T1000 (cell line): ENCODE data around the gene MRPL36.
A peak's percentile ranks its signal among the peaks of the same experiment; 100 is the strongest.

ENCODE experiments used
- DNase-seq: peaks from one replicate; lab custom pipeline; 2025; ENCODE audit warnings: mixed read lengths; lab: John Stamatoyannopoulos, UW

Gene MRPL36

GRCh38 chr5:1796371-1797102 is 3.1 kb downstream of the MRPL36 start:
- DNase-seq = no peak

GRCh38 chr5:1795931-1796330 is 3.7 kb downstream of the MRPL36 start:
- no peak for DNase-seq

GRCh38 chr5:1795506-1795905 is 4.1 kb downstream of the MRPL36 start:
- DNase-seq = no peak

- DNase-seq = no peak
These were observed 4.7 kb downstream of the MRPL36 start for GRCh38 chr5:1794901-1795290.

- peak; percentile 75 for DNase-seq
These were observed 5.4 kb downstream of the MRPL36 start for GRCh38 chr5:1793966-1794900.

- no peak for DNase-seq
These were observed 6.3 kb downstream of the MRPL36 start for GRCh38 chr5:1793301-1793740.

- DNase-seq = peak; percentile 53
These were observed 6.8 kb downstream of the MRPL36 start for GRCh38 chr5:1792842-1793266.

GRCh38 chr5:1791176-1791575 is 8.5 kb downstream of the MRPL36 start:
- no peak for DNase-seq

GRCh38 chr5:1789834-1790471 is 9.7 kb downstream of the MRPL36 start:
- DNase-seq = no peak

- peak; percentile 23 for DNase-seq
These were observed 10.2 kb downstream of the MRPL36 start for GRCh38 chr5:1789438-1789833.

- DNase-seq = no peak
These were observed 10.8 kb downstream of the MRPL36 start for GRCh38 chr5:1788828-1789227.

GRCh38 chr5:1788200-1788599 is 11.4 kb downstream of the MRPL36 start:
- no peak for DNase-seq

GRCh38 chr5:1787472-1788047 is 12.1 kb downstream of the MRPL36 start:
- no peak for DNase-seq

- DNase-seq = no peak
These were observed 12.8 kb downstream of the MRPL36 start for GRCh38 chr5:1786621-1787471.

- DNase-seq = no peak
These were observed 13.7 kb downstream of the MRPL36 start for GRCh38 chr5:1785984-1786383.

GRCh38 chr5:1785062-1785461 is 14.6 kb downstream of the MRPL36 start:
- DNase-seq = no peak

- no peak for DNase-seq
These were observed 15.2 kb downstream of the MRPL36 start for GRCh38 chr5:1784197-1785050.

- no peak for DNase-seq
These were observed 16.5 kb downstream of the MRPL36 start for GRCh38 chr5:1783216-1783554.

GRCh38 chr5:1782385-1783215 is 17.0 kb downstream of the MRPL36 start:
- DNase-seq = no peak
